IMR-90 (cell line): Measurements from ENCODE around the gene ATP8B4. TPM values are rescaled to one million over a fixed set of nuclear protein-coding genes. Genes with fewer than 3 reads are reported as not detected.

Experiments
- ATAC-seq: fragments of 200-7000 bp; cut with Tn5 transposase; 2 replicates; pipeline ENCODE4 v1.9.1; 2020; ENCODE audit warnings: low read depth, mild to moderate bottlenecking, moderate library complexity
- BruUV-seq: library from RNA; stranded (reverse); fragments of 400-500 nt; replicated peaks from 2 replicates; lab custom pipeline; 2021; lab: Mats Ljungman, UMichigan
- CTCF ChIA-PET: fragments of 300-600 bp; formaldehyde crosslinking; extraction: SDS; loops from one replicate; lab custom pipeline; 2021; ENCODE audit warnings: antibody characterized with exemption; lab: Yijun Ruan, JAX
- POLR2A ChIA-PET: fragments of 300-600 bp; sonication (Branson Sonifier 250); formaldehyde crosslinking; loops from one replicate; lab custom pipeline; 2022; ENCODE audit warnings: antibody characterized with exemption; ENCODE audit not compliant: unreplicated experiment; lab: Charles Lee
- DNase-seq: peaks from one replicate; pipeline ENCODE4 v3.0.0; 2013
- H2AFZ ChIP-seq: replicated peaks from 2 replicates; pipeline ENCODE3; 2013; ENCODE audit warnings: low read length, mild to moderate bottlenecking; ENCODE audit not compliant: poor library complexity
- H2AK5ac ChIP-seq: 2 replicates; pipeline ENCODE4 v1.6.1; 2013; ENCODE audit warnings: low read depth, low read length, inconsistent platforms
- H2AK9ac ChIP-seq: replicated peaks from 2 replicates; pipeline ENCODE3; 2013; ENCODE audit warnings: mild to moderate bottlenecking, low read depth, low read length, moderate library complexity; ENCODE audit not compliant: poor library complexity
- H2BK120ac ChIP-seq: 2 replicates; pipeline ENCODE4 v1.6.1; 2013; ENCODE audit warnings: low read depth, low read length, inconsistent platforms
- H2BK15ac ChIP-seq: 3 replicates; pipeline ENCODE4 v1.6.1; 2013; ENCODE audit warnings: low read depth, low read length, inconsistent platforms
- H2BK20ac ChIP-seq: 2 replicates; pipeline ENCODE4 v1.6.1; 2013; ENCODE audit warnings: low read depth, mild to moderate bottlenecking, inconsistent platforms, low read length, moderate library complexity
- H2BK5ac ChIP-seq: 2 replicates; pipeline ENCODE4 v1.6.1; 2013; ENCODE audit warnings: mild to moderate bottlenecking, low read depth, low read length, inconsistent platforms; ENCODE audit not compliant: poor library complexity, severe bottlenecking
- H3K14ac ChIP-seq: replicated peaks from 2 replicates; pipeline ENCODE4 v1.6.1; 2013; ENCODE audit warnings: low read depth, low read length, inconsistent platforms
- H3K18ac ChIP-seq: 2 replicates; pipeline ENCODE4 v1.6.1; 2013; ENCODE audit warnings: low read depth, low read length, control low read depth
- H3K23ac ChIP-seq: 2 replicates; pipeline ENCODE4 v1.6.1; 2013; ENCODE audit warnings: low read depth, low read length, inconsistent platforms
- H3K27ac ChIP-seq: 2 replicates; pipeline ENCODE4 v1.5.1; 2013; ENCODE audit warnings: mild to moderate bottlenecking, control low read depth, low read length; ENCODE audit not compliant: insufficient read depth
- H3K27me3 ChIP-seq: 2 replicates; pipeline ENCODE4 v1.6.1; 2013; ENCODE audit warnings: low read length; ENCODE audit not compliant: control insufficient read depth, insufficient read depth
- H3K36me3 ChIP-seq: 2 replicates; pipeline ENCODE4 v1.6.1; 2013; ENCODE audit warnings: low read length, mixed read lengths; ENCODE audit not compliant: control insufficient read depth, insufficient read depth
- H3K4ac ChIP-seq: 2 replicates; pipeline ENCODE4 v1.6.1; 2013; ENCODE audit warnings: low read depth, low read length, inconsistent platforms
- H3K4me1 ChIP-seq: 2 replicates; pipeline ENCODE4 v1.6.1; 2013; ENCODE audit warnings: low read length, mixed read lengths; ENCODE audit not compliant: control insufficient read depth, insufficient read depth
- H3K4me2 ChIP-seq: 2 replicates; pipeline ENCODE4 v1.6.1; 2013; ENCODE audit warnings: low read depth, mild to moderate bottlenecking, control low read depth, low read length, moderate library complexity
- H3K4me3 ChIP-seq: 2 replicates; pipeline ENCODE4 v1.5.1; 2013; ENCODE audit warnings: low read depth, mild to moderate bottlenecking, control low read depth, low read length, moderate library complexity; ENCODE audit not compliant: insufficient read depth
- H3K56ac ChIP-seq: 2 replicates; pipeline ENCODE4 v1.6.1; 2013; ENCODE audit warnings: low read length, inconsistent platforms; ENCODE audit not compliant: insufficient read depth; ENCODE audit errors: extremely low read depth
- H3K79me1 ChIP-seq, 2 experiments: 2 replicates each; pipeline ENCODE4 v1.6.1; 2013; ENCODE audit warnings: low read length in 2 of 2, inconsistent platforms in 1 of 2, low read depth in 1 of 2
- H3K9ac ChIP-seq: 2 replicates; pipeline ENCODE4 v1.6.1; 2013; ENCODE audit warnings: low read depth, low read length, control low read depth
- H3K9me1 ChIP-seq: 2 replicates; pipeline ENCODE4 v1.6.1; 2013; ENCODE audit warnings: low read length, inconsistent platforms; ENCODE audit not compliant: insufficient read depth
- H3K9me3 ChIP-seq: 2 replicates; pipeline ENCODE4 v1.6.1; 2013; ENCODE audit warnings: low read length; ENCODE audit not compliant: control insufficient read depth, insufficient read depth
- H4K20me1 ChIP-seq: 2 replicates; pipeline ENCODE4 v1.6.1; 2013; ENCODE audit warnings: low read length, inconsistent platforms; ENCODE audit not compliant: insufficient read depth
- H4K5ac ChIP-seq: 2 replicates; pipeline ENCODE4 v1.6.1; 2013; ENCODE audit warnings: mild to moderate bottlenecking, low read depth, low read length, control low read depth
- H4K8ac ChIP-seq, 2 experiments: 2 replicates each; pipeline ENCODE4 v1.6.1; 2013; ENCODE audit warnings: low read depth in 2 of 2, low read length in 2 of 2, control low read depth in 1 of 2, inconsistent platforms in 1 of 2
- H4K91ac ChIP-seq: 2 replicates; pipeline ENCODE4 v1.6.1; 2013; ENCODE audit warnings: low read depth, low read length, inconsistent platforms; ENCODE audit not compliant: insufficient read depth
- CEBPB ChIP-seq: IDR thresholded peaks from 2 replicates; pipeline ENCODE4 v1.6.1; 2012; ENCODE audit warnings: low read depth, low read length, improper control_type of control experiment
- CHD1 ChIP-seq: IDR thresholded peaks from 2 replicates; pipeline ENCODE4 v1.6.1; 2012; ENCODE audit warnings: low read depth, low read length, improper control_type of control experiment
- MAZ ChIP-seq: IDR thresholded peaks from 2 replicates; pipeline ENCODE4 v1.6.1; 2012; ENCODE audit warnings: low read depth, mild to moderate bottlenecking, low read length, improper control_type of control experiment, moderate library complexity, borderline replicate concordance
- NFE2L2 ChIP-seq: fragments of 150-350 bp; IDR thresholded peaks from 2 replicates; pipeline ENCODE4 v1.6.1; 2016; ENCODE audit warnings: low read depth, mild to moderate bottlenecking, low read length
- POLR2A ChIP-seq: IDR thresholded peaks from 2 replicates; pipeline ENCODE4 v1.6.1; 2012; ENCODE audit warnings: mild to moderate bottlenecking, low read depth, low read length
- RCOR1 ChIP-seq: IDR thresholded peaks from 2 replicates; pipeline ENCODE4 v1.6.1; 2012; ENCODE audit warnings: mild to moderate bottlenecking, low read length, improper control_type of control experiment; ENCODE audit not compliant: insufficient replicate concordance
- RFX5 ChIP-seq: IDR thresholded peaks from 2 replicates; pipeline ENCODE4 v1.8.0; 2012; ENCODE audit warnings: low read depth, mild to moderate bottlenecking, low read length, moderate library complexity
- SMC3 ChIP-seq: fragments of 150-350 bp; IDR thresholded peaks from 2 replicates; pipeline ENCODE4 v1.6.1; 2016; ENCODE audit warnings: low read depth, mild to moderate bottlenecking, antibody characterized with exemption, low read length, moderate library complexity
- WGBS, 2 experiments: methylation state at CpG; one replicate each; pipeline versions ENCODE4 v1.1.5 to v1.1.7; 2013; ENCODE audit warnings: missing lambda C conversion rate in 2 of 2; ENCODE audit not compliant: insufficient read length in 1 of 2; ENCODE audit errors: extremely low coverage in 2 of 2; 5-methylcytosine and 5-hydroxymethylcytosine counted together
- dilution Hi-C: fragments of 300-500 bp; cut with HindIII; formaldehyde crosslinking; loops from one replicate; pipeline ENCODE4 v1.14.3; 2018; ENCODE audit warnings: low sequenced_read_pairs; ENCODE audit not compliant: unreplicated experiment
- in situ Hi-C: fragments of 300-500 bp; cut with MboI; formaldehyde crosslinking; loops from 3 replicates; pipeline ENCODE4 v1.14.3; 2019; ENCODE audit warnings: low sequenced_read_pairs, inconsistent platforms, mixed read lengths
- intact Hi-C: fragments of 100-400 bp; cut with micrococcal nuclease; formaldehyde crosslinking; loops from 2 replicates; pipeline ENCODE4 v1.10.0; 2022
- polyA plus RNA-seq, 3 experiments: library from polyadenylated mRNA; depleted of rRNA; stranded (reverse); fragments of >200 nt; gene quantifications; 2 replicates each; pipeline ENCODE4 v1.2.3, GENCODE V29; 2012; ENCODE audit warnings: low replicate concordance in 1 of 3
- total RNA-seq: library from RNA; depleted of rRNA; stranded (reverse); fragments of >200 nt; gene quantifications from 2 replicates; pipeline ENCODE4 v1.2.3, GENCODE V29; 2012
- TF ChIP-seq, protein P1 (sequence below): fragments of 150-350 bp; IDR thresholded peaks from 2 replicates; pipeline ENCODE4 v1.6.1; 2016; ENCODE audit warnings: low read depth, mild to moderate bottlenecking, low read length, moderate library complexity, borderline replicate concordance
- TF ChIP-seq, protein P2 (sequence below): fragments of 150-350 bp; IDR thresholded peaks from 2 replicates; pipeline ENCODE4 v1.6.1; 2017; ENCODE audit warnings: mild to moderate bottlenecking, antibody characterized with exemption, low read length, low read depth
- TF ChIP-seq, protein P3 (sequence below): conservative IDR thresholded peaks from 2 replicates; pipeline ENCODE4 v1.5.1; 2012; ENCODE audit warnings: mild to moderate bottlenecking, low read depth, low read length, improper control_type of control experiment

The ATP8B4 gene
- total and polyA plus RNA-seq, 2 of the 4 experiments (the other 2 are of a cell fraction), result 0.12 to 0.54 TPM

DNA sequence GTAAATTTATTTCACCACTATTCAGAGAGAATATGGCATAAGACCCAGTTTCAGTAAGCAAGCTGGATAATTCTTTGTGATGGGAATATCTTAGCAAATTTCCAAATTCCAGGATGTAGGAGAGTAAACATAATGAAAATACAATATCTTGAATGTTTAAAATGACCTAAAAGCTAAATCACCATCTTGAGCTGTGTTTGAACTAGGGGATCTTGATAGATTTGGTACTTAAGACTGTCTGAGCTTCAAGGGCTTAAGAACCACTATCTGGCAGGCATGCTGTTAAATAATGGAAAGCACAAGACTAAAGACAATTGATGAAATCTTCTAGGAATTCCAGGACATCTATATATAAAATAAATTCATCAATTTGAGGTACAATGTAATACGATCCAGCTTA is 217.7 kb downstream of the ATP8B4 start:
- no TSS peak for BruUV-seq
- peaks cover 22% of the 10 kb centered on the region for H3K4me1 ChIP-seq
- peak overlapping the region; percentile 56 for H2BK5ac ChIP-seq
- H3K27ac ChIP-seq, result peak overlapping the region; percentile 39; the same call in 1 of the 2 replicates
- no peak overlapping the region for H3K56ac ChIP-seq
- no peak overlapping the region for H2BK120ac ChIP-seq
- no peak overlapping the region for H3K23ac ChIP-seq
- H2AK9ac ChIP-seq, result no peak overlapping the region
- H2BK20ac ChIP-seq, result no peak overlapping the region
- H3K4ac ChIP-seq, result no peak overlapping the region
- peak overlapping the region; percentile 100 for H3K18ac ChIP-seq
- no peaks in the 10 kb centered on the region for H4K20me1 ChIP-seq
- no peak overlapping the region for H3K4me2 ChIP-seq
- H3K9me1 ChIP-seq, result peaks cover 5% of the 10 kb centered on the region; the same call in 1 of the 2 replicates
- dilution Hi-C loops, result no loop called here
- no peak overlapping the region; the same call in 1 of the 2 replicates for H3K9ac ChIP-seq
- no peak overlapping the region for H3K4me3 ChIP-seq
- POLR2A ChIA-PET, result interaction anchor here (0.5 to 1.4 kb wide), 2 partner anchors 91 to 278 kb away, joined by 4 read pairs; no protein-coding TSS in a partner anchor
- no peak overlapping the region for H3K14ac ChIP-seq
- no peak overlapping the region for H2BK15ac ChIP-seq
- no peaks in the 10 kb centered on the region for H3K9me3 ChIP-seq
- peak overlapping the region; percentile 11 to 59; a peak in 1 of 4 replicates for H4K8ac ChIP-seq
- no peak overlapping the region for H2AFZ ChIP-seq
- CTCF ChIA-PET, result interaction anchor here (0.8 to 4.0 kb wide), 5 partner anchors 101 to 665 kb away, joined by 3 to 14 read pairs (median 4); partner anchors contain the start of gene FGF7
- WGBS, 2 experiments, result no CpG with 5 or more reads among the region's 1 CpG
- no peak overlapping the region for H2AK5ac ChIP-seq
- no peaks in the 10 kb centered on the region for H3K36me3 ChIP-seq
- H3K79me1 ChIP-seq, result no peaks in the 10 kb centered on the region
- in situ Hi-C loops, result loop anchor here (25.0 kb wide), 1 partner anchor 664 kb away; no protein-coding TSS in a partner anchor
- H4K5ac ChIP-seq, result peak overlapping the region; percentile 98
- intact Hi-C loops, result loop anchor here (2.0 to 5.0 kb wide), 3 partner anchors 236 to 744 kb away; partner anchors contain the start of gene COPS2
- DNase-seq, result no peak
- H4K91ac ChIP-seq, result peak overlapping the region; percentile 41; the same call in 1 of the 2 replicates
- no peak for ATAC-seq
- TF ChIP-seq CHD1 (no peak), MAZ (no peak), CEBPB (no peak), RFX5 (no peak), POLR2A (no peak), SMC3 (no peak), NFE2L2 (no peak), RCOR1 (no peak)
- TF ChIP-seq, protein P1, sequence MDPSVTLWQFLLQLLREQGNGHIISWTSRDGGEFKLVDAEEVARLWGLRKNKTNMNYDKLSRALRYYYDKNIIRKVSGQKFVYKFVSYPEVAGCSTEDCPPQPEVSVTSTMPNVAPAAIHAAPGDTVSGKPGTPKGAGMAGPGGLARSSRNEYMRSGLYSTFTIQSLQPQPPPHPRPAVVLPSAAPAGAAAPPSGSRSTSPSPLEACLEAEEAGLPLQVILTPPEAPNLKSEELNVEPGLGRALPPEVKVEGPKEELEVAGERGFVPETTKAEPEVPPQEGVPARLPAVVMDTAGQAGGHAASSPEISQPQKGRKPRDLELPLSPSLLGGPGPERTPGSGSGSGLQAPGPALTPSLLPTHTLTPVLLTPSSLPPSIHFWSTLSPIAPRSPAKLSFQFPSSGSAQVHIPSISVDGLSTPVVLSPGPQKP, result no peak
- TF ChIP-seq, protein P2, sequence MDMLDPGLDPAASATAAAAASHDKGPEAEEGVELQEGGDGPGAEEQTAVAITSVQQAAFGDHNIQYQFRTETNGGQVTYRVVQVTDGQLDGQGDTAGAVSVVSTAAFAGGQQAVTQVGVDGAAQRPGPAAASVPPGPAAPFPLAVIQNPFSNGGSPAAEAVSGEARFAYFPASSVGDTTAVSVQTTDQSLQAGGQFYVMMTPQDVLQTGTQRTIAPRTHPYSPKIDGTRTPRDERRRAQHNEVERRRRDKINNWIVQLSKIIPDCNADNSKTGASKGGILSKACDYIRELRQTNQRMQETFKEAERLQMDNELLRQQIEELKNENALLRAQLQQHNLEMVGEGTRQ, result no peak
- TF ChIP-seq, protein P3, sequence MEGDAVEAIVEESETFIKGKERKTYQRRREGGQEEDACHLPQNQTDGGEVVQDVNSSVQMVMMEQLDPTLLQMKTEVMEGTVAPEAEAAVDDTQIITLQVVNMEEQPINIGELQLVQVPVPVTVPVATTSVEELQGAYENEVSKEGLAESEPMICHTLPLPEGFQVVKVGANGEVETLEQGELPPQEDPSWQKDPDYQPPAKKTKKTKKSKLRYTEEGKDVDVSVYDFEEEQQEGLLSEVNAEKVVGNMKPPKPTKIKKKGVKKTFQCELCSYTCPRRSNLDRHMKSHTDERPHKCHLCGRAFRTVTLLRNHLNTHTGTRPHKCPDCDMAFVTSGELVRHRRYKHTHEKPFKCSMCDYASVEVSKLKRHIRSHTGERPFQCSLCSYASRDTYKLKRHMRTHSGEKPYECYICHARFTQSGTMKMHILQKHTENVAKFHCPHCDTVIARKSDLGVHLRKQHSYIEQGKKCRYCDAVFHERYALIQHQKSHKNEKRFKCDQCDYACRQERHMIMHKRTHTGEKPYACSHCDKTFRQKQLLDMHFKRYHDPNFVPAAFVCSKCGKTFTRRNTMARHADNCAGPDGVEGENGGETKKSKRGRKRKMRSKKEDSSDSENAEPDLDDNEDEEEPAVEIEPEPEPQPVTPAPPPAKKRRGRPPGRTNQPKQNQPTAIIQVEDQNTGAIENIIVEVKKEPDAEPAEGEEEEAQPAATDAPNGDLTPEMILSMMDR, result no peak
- H3K27me3 ChIP-seq, result no peaks in the 10 kb centered on the region
